Measurements from ENCODE around the gene PRC1.

DNA sequence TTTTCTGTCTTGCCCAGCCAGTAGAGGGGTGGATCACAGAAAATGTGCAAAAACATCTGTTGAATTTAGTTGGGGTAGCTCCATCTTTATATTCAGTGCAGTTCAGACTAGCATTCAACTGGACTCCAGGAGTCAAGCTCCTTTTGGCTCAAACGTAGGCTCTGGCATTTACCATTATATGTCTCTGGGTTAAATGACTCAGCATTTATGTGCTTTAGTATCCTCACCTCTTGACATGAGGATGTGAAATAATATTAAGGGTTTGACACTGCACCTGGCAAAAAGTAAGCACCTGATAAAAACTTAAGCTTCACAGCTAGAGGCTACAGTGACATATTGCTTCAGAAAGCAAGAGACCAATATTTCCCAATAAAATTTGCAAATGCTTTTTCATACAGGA, 14.8 kb downstream of the PRC1 start:
- TF ChIP-seq, protein P1, sequence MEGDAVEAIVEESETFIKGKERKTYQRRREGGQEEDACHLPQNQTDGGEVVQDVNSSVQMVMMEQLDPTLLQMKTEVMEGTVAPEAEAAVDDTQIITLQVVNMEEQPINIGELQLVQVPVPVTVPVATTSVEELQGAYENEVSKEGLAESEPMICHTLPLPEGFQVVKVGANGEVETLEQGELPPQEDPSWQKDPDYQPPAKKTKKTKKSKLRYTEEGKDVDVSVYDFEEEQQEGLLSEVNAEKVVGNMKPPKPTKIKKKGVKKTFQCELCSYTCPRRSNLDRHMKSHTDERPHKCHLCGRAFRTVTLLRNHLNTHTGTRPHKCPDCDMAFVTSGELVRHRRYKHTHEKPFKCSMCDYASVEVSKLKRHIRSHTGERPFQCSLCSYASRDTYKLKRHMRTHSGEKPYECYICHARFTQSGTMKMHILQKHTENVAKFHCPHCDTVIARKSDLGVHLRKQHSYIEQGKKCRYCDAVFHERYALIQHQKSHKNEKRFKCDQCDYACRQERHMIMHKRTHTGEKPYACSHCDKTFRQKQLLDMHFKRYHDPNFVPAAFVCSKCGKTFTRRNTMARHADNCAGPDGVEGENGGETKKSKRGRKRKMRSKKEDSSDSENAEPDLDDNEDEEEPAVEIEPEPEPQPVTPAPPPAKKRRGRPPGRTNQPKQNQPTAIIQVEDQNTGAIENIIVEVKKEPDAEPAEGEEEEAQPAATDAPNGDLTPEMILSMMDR (IDR thresholded peaks at IDR 0.05; ENCODE audit: insufficient read depth, low read length, poor library complexity, severe bottlenecking) = no peak
- TF ChIP-seq EZH2phosphoT487 (conservative IDR thresholded peaks at IDR 0.05; ENCODE audit: low read length) = no peak

All from SU-DHL-6 (cell line).